Central memory CD8-positive, alpha-beta T cell (primary cell): ENCODE data around the gene MS4A10.
"Not testable (repeated sequence)": the region's sequence is repeated elsewhere in the genome, so short reads cannot be mapped to it uniquely, and the experiment has no call there.

Experiments
- ATAC-seq: fragments of 150-1000 bp; cut with Tn5 transposase; replicated peaks from 2 replicates; pipeline ENCODE4 v1.10.0; 2022; ENCODE audit warnings: mild to moderate bottlenecking, moderate FRiP score, moderate number of reproducible peaks; ENCODE audit not compliant: poor library complexity, severe bottlenecking; ENCODE audit errors: extremely low read depth
- DNase-seq, 2 donors: peaks; one replicate each; pipeline ENCODE4 v3.0.0; 2021; ENCODE audit warnings: low spot score in 2 of 2
- H3K27ac Mint-ChIP-seq: one replicate; pipeline ENCODE4 v1.8.0; 2022; ENCODE audit warnings: low read depth, mild to moderate bottlenecking, moderate library complexity, mixed read lengths
- H3K27me3 Mint-ChIP-seq: one replicate; pipeline ENCODE4 v1.8.0; 2022; ENCODE audit warnings: mixed read lengths
- H3K36me3 Mint-ChIP-seq: one replicate; pipeline ENCODE4 v1.8.0; 2022; ENCODE audit warnings: mild to moderate bottlenecking, moderate library complexity, mixed read lengths; ENCODE audit not compliant: insufficient read depth
- H3K4me1 Mint-ChIP-seq: one replicate; pipeline ENCODE4 v1.8.0; 2022; ENCODE audit warnings: mixed read lengths
- H3K4me3 Mint-ChIP-seq: one replicate; pipeline ENCODE4 v1.8.0; 2022; ENCODE audit warnings: mild to moderate bottlenecking, moderate library complexity, mixed read lengths
- H3K9me3 Mint-ChIP-seq: one replicate; pipeline ENCODE4 v1.8.0; 2022; ENCODE audit warnings: mixed read lengths

MS4A10 gene

DNA sequence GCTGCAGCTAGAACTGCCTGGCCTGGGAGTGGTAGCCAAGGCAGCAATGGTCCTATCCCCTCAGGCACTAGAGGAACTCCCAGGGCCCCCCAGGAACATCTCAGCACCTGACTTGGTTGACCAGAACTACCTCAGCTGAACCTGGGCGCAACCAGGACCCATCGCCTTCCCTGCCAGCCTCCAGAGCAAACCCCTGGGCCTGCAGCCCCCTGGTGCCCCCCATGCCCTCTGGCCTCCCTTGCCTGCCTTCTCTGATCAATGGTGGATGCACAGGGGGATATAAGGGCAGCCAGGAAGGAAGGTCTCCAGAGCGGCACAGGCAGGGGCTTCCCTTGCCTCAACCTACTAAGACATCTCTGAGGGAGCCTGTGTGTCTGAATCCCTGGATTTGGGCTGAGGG, 13.5 kb downstream of the MS4A10 start:
- Mint-ChIP-seq H3K4me1 (no peaks in the 10 kb centered on the region), H3K27me3 (peaks cover 49% of the 10 kb centered on the region), H3K4me3 (no peak overlapping the region), H3K27ac (no peak overlapping the region), H3K36me3 (peaks cover 3% of the 10 kb centered on the region), H3K9me3 (no peaks in the 10 kb centered on the region)
- ATAC-seq (no peak), DNase-seq (no peak)

DNA sequence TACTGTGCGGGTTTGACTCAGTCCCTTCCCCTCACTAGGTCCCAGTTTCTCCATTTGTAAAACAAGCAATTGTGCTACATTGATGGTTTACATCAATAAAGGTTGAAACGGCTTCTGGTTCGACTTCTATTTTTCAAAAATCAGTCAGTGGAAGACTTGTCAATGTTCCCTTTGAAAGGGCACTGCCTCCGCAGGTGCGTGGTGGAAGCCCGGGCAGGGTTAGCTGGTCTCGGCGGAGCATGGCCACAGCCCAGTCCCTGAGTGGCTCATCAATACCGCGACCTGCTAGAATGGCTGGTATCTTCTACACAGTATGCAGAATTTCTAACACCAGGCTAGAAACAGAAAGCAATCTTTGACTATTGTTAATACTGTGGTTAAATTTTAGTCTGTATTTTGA, 16.1 kb downstream of the MS4A10 start:
- Mint-ChIP-seq H3K36me3 (peaks cover 3% of the 10 kb centered on the region), H3K9me3 (no peaks in the 10 kb centered on the region), H3K27me3 (peaks cover 60% of the 10 kb centered on the region), H3K27ac (no peak overlapping the region), H3K4me1 (no peaks in the 10 kb centered on the region), H3K4me3 (no peak overlapping the region)
- ATAC-seq, result no peak
- DNase-seq, result no peak

DNA sequence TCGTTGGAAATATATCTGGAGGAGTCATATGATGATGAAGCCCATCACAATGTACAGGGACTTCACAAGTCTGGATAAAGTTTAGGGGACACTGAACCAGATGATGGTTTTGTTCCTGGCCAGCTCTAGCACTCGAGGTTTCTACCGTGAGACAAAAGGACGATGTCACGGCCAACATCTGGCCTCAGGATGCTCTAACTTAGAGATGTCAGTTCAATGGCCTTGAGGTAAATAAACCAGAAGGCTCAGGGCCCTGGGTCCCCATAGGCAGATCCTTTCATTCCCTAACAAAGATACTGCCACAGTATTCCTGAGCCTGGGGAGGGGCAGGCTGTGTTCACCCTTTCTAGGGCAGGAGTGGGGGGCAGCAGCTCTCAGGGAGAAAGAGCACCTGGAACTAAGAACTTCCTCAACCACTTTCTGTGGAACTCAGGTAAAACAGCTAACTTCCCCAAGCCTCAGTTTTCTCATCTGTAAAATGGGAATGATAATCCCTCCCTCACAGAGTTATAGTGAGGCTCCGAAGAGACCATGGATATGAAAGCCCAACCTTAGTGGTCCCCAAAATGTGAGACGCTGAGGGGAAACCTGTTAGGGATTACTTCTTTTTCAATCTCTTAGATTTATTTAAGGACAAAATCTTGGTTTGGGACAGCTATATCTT, 18.3 kb downstream of the MS4A10 start:
- Mint-ChIP-seq H3K4me3 (no peak overlapping the region), H3K27ac (no peak overlapping the region), H3K4me1 (no peaks in the 10 kb centered on the region), H3K9me3 (no peaks in the 10 kb centered on the region), H3K36me3 (peaks cover 3% of the 10 kb centered on the region), H3K27me3 (peaks cover 74% of the 10 kb centered on the region)
- no peak for DNase-seq
- no peak for ATAC-seq

DNA sequence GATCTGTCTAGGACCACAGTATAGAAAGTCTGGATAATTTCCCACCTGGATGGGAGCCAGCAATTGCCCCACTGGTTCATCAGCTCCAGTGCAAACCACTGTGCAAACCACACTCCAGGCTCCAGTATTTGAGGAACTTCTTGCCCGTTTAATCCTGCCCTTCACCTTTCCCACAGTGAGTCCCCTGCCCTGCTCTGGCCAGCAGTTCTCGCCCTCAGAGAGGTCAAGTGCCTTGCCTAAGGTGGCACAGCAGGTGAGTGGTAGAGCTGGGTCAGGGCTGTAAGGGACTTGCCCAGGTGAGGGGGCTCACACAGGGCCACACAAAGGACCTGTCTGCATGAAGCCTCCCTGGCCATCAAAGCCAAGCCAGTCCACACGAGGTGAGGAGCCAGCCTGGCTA, 24.1 kb downstream of the MS4A10 start:
- Mint-ChIP-seq H3K4me1 (no peaks in the 10 kb centered on the region), H3K9me3 (no peaks in the 10 kb centered on the region), H3K27me3 (peaks cover 73% of the 10 kb centered on the region), H3K36me3 (no peaks in the 10 kb centered on the region), H3K27ac (no peak overlapping the region), H3K4me3 (no peak overlapping the region)
- DNase-seq (no peak), ATAC-seq (no peak)

DNA sequence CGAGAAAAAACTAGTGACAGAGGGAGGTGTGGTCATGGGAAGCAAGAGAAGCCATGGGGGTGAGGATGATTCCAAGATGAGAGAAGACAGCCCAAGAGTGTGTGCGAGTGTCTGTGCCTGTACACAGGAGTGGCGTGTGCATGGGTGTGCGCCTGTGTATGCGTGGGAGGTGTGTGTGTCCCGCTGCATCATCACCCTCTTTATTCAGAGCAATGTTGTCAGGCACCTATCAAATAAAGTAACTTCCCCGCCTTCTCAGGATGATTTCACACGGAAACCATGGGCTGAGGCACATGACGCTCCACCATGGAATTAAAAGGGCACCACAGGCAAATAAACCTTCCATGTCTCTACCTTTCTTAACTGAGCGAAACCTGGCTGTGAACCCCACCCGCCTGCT, 24.6 kb downstream of the MS4A10 start:
- no peak for DNase-seq
- Mint-ChIP-seq H3K27me3 (peaks cover 73% of the 10 kb centered on the region), H3K9me3 (no peaks in the 10 kb centered on the region), H3K27ac (no peak overlapping the region), H3K4me3 (no peak overlapping the region), H3K4me1 (no peaks in the 10 kb centered on the region), H3K36me3 (no peaks in the 10 kb centered on the region)
- no peak for ATAC-seq

DNA sequence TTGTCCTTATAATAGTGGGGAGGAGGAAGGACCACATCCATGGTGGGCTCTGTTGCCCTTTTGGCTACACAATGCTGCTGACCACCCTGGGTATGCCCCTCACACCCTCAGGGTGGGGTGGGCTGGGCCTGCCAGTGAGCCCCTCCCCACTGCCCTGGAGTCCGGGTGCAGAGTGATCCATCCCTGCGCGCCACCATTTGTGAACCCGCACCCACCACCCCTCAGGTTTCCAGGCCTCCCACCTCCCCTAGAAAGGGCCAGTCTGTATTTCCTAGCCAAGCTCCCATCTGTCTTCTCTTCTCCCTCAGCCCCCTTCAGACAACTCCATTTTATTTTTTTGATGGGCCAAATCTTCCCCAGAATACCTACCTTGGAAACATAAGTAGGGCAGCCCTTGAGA, 25.0 kb downstream of the MS4A10 start:
- DNase-seq (no peak), ATAC-seq (no peak)
- Mint-ChIP-seq H3K36me3 (no peaks in the 10 kb centered on the region), H3K27me3 (peaks cover 72% of the 10 kb centered on the region), H3K9me3 (no peaks in the 10 kb centered on the region), H3K4me1 (no peaks in the 10 kb centered on the region), H3K4me3 (no peak overlapping the region), H3K27ac (no peak overlapping the region)

DNA sequence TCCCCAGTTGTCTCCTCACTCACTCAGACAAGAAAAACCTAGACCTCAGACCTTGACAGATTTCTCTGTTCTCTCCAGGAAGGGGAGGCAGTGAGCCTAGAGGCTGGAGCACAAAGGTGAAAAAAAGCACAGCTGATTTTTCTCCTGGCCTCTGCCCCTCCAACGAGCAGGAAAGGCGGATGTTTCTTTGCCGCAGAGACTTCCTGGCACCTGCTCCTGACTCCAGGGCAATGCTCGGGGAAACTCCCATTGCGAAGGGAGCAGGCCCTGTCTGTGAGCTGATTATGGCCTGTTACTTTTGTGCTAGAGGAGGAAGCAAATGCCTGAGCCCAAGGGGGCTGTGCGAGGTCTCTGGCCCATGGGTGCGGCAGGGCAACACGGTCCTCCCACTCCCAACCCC, 25.4 kb downstream of the MS4A10 start:
- Mint-ChIP-seq H3K27me3 (peaks cover 68% of the 10 kb centered on the region), H3K27ac (no peak overlapping the region), H3K4me3 (no peak overlapping the region), H3K36me3 (no peaks in the 10 kb centered on the region), H3K9me3 (no peaks in the 10 kb centered on the region), H3K4me1 (no peaks in the 10 kb centered on the region)
- no peak for ATAC-seq
- no peak for DNase-seq

DNA sequence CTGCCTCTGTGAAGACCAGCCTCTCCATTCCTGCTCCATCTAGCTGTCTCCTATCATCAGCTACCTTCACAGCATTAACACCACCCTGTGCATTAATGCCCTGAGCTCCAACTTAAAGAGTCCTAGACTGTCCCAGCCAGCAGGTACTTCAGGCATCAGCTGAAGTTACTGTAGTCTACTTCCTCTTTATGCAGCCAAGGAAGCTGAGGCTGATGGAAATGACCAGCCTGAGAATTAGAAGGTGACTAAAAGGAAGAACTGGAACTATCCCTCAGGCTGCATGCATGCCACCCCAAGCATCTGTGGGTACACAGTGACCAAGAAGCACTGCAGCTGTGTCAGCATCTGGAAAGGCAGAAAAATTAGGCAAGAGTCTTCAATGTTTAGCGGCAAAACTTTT, 28.2 kb downstream of the MS4A10 start:
- H3K4me3 Mint-ChIP-seq, result no peak overlapping the region
- ATAC-seq (no peak), DNase-seq (no peak)
- no peaks in the 10 kb centered on the region for H3K36me3 Mint-ChIP-seq
- no peak overlapping the region for H3K27ac Mint-ChIP-seq
- no peaks in the 10 kb centered on the region for H3K4me1 Mint-ChIP-seq
- no peaks in the 10 kb centered on the region for H3K9me3 Mint-ChIP-seq
- H3K27me3 Mint-ChIP-seq, result peaks cover 47% of the 10 kb centered on the region

DNA sequence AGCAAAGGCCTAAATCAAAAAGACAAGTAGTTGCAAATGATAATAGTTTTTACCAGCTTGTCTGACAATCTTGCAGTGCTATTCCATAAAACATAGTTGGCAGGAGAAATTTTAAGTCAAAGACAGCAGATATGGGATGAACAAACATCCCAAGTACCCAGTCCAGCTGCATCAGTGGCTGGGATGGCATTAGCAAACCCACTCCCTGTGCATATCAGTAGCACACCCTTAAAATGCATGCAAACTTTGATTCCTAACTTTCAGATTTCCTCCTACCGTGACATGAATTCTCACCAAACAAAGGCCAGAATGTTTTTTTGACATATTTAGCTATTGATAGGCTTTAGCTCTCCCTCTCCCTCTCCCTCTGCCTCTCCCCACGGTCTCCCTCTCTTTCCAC, 29.0 kb downstream of the MS4A10 start:
- H3K27ac Mint-ChIP-seq, result no peak overlapping the region
- H3K27me3 Mint-ChIP-seq, result peaks cover 44% of the 10 kb centered on the region
- H3K9me3 Mint-ChIP-seq, result no peaks in the 10 kb centered on the region
- DNase-seq (no peak), ATAC-seq (no peak)
- H3K4me3 Mint-ChIP-seq, result no peak overlapping the region
- no peaks in the 10 kb centered on the region for H3K36me3 Mint-ChIP-seq
- H3K4me1 Mint-ChIP-seq, result no peaks in the 10 kb centered on the region

DNA sequence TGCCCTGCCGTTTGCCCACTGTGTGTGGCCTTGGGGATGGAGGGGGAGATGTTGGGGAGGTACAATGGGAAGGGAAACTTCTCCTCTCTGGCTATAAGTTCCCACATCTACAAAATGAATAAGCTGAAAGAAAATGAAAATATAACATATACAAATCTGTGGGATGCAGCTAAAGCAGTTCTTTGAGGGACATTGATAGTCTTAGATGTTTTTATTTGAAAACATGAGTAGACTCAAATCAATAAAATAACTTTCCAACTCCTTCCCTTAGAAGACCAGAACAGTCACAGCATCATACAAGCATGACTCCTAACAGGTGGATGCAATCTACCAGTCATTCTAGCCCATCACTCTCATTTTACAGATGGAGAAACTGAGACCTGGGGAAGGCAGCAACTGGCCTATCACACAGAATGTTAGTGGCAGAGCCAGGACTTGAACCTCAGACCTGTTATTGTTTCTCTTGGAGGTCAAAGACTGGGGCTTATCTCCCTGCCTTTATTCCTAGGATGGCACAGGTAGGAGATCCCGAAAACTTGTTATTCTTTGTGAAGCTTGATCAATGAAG, 31.5 kb downstream of the MS4A10 start:
- H3K9me3 Mint-ChIP-seq, result no peaks in the 10 kb centered on the region
- no peaks in the 10 kb centered on the region for H3K4me1 Mint-ChIP-seq
- H3K27me3 Mint-ChIP-seq, result peaks cover 18% of the 10 kb centered on the region
- DNase-seq, result no peak
- no peak overlapping the region for H3K27ac Mint-ChIP-seq
- ATAC-seq, result no peak
- no peaks in the 10 kb centered on the region for H3K36me3 Mint-ChIP-seq
- H3K4me3 Mint-ChIP-seq, result no peak overlapping the region

DNA sequence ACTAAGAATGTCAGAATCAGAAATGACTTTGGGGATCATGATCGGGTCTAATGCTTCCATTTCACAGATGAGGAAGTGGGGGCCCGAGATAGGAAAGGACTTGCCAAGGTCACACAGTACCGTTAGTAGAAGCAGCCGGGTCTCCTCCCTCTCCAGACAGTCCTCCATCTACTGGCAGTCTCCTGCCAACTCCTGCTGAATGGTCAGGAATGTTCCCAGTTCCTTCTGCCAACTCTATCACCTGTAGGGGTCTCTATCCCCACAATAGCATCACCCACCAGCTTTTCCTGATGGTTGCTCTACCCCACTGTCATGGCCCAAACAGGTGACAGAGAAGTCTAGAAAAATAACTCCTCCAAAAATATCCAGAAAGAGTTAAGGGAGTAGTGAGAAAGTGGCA, 32.9 kb downstream of the MS4A10 start:
- DNase-seq (no peak), ATAC-seq (no peak)
- Mint-ChIP-seq H3K4me3 (no peak overlapping the region), H3K4me1 (no peaks in the 10 kb centered on the region), H3K9me3 (no peaks in the 10 kb centered on the region), H3K27me3 (peaks cover 5% of the 10 kb centered on the region), H3K36me3 (no peaks in the 10 kb centered on the region), H3K27ac (no peak overlapping the region)

DNA sequence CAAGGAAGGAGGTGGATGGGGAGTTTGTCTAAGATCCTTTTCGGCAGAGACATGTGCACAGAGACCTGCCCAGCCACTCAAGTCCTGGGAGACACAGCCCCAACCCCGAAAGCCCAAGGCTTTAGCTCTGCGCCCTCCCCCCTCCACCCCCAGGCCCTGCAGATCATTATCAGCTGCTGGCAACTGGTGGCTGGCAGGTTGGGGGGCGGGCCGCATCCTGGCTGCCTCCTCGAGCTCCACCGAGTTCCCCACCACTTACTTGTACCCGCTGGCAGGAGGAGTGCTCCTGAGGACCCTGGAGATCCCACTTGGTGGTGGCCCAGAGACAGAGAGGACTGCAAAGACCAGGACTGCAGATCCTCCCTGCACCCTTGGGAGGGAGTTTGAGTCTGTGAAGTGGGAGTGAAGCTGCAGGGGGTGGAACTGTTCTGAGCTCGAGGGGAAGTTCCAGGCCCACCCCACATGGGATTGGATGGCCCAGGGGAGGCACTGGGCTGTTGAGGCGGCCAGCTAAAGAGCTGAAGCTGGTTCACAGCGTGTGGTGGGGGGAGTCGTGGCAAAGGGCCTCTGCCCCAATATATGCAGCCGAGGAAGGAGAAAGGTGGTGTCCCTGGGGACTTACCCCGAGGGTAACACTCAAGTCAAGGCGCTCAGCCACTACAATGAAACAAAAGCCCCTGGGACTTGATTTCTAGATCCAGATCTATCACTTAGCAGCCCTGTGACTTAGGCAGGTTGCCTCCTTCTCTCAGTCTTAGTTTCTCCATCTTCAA, 36.9 kb downstream of the MS4A10 start:
- Mint-ChIP-seq H3K27ac (no peak overlapping the region), H3K9me3 (no peaks in the 10 kb centered on the region), H3K4me3 (no peak overlapping the region), H3K27me3 (no peaks in the 10 kb centered on the region), H3K4me1 (no peaks in the 10 kb centered on the region), H3K36me3 (no peaks in the 10 kb centered on the region)
- DNase-seq (no peak), ATAC-seq (no peak)

DNA sequence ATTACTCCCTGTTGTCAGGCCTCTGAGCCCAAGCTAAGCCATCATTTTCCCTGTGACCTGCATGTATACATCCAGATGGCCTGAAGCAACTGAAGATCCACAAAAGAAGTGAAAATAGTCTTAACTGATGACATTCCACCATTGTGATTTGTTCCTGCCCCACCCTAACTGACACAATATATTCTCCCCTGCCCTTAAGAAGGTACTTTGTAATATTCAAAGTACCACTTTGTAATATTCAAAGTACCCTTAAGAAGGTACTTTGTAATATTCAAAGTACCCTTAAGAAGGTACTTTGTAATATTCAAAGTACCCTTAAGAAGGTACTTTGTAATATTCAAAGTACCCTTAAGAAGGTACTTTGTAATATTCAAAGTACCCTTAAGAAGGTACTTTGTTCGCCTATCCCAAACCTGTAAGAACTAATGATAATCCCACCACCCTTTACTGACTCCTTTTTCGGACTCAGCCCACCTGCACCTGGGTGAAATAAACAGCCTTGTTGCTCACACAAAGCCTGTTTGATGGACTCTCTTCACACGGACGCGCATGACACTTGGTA, 38.7 kb downstream of the MS4A10 start:
- H3K4me3 Mint-ChIP-seq, H3K27ac Mint-ChIP-seq, DNase-seq, H3K36me3 Mint-ChIP-seq, ATAC-seq, H3K4me1 Mint-ChIP-seq, H3K27me3 Mint-ChIP-seq, H3K9me3 Mint-ChIP-seq: not testable (repeated sequence)
